ENCODE measurements around the gene ANP32B.
"Not testable (repeated sequence)": the region's sequence is repeated elsewhere in the genome, so short reads cannot be mapped to it uniquely, and the experiment has no call there.

Gene ANP32B

DNA sequence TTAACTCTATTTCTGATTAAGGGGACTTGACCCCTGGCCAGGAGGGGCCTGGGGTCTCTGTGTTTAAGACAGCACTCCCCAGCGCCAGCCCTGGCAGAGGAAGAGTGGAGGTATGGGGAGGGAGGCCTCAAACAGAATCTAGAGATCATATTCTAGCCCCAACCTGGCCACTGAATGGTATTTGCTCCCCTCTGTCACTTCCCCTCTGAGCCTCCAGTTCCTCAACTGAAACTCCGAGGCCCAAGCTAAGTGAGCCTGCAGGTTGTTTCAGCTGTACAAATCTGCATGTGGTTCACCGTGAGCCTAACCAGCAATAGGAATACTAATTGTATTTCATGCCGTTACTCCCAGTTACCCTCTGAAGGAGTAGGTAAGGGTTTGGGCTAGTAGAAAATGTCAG is 36.0 kb downstream of the ANP32B start:
- H3K4me3 ChIP-seq (ENCODE audit: low read depth in 1 of 2, low read length in 1 of 2): no peak overlapping the region
- H3K9me3 ChIP-seq: no peaks in the 10 kb centered on the region
- peaks cover 70% of the 10 kb centered on the region for H3K36me3 ChIP-seq
- no peaks in the 10 kb centered on the region for H3K4me1 ChIP-seq (ENCODE audit: control insufficient read depth in 1 of 2, insufficient read depth in 1 of 2, low read depth in 1 of 2, low read length in 1 of 2)
- TF ChIP-seq, protein P1, sequence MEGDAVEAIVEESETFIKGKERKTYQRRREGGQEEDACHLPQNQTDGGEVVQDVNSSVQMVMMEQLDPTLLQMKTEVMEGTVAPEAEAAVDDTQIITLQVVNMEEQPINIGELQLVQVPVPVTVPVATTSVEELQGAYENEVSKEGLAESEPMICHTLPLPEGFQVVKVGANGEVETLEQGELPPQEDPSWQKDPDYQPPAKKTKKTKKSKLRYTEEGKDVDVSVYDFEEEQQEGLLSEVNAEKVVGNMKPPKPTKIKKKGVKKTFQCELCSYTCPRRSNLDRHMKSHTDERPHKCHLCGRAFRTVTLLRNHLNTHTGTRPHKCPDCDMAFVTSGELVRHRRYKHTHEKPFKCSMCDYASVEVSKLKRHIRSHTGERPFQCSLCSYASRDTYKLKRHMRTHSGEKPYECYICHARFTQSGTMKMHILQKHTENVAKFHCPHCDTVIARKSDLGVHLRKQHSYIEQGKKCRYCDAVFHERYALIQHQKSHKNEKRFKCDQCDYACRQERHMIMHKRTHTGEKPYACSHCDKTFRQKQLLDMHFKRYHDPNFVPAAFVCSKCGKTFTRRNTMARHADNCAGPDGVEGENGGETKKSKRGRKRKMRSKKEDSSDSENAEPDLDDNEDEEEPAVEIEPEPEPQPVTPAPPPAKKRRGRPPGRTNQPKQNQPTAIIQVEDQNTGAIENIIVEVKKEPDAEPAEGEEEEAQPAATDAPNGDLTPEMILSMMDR (IDR thresholded peaks at IDR 0.05): no peak
- H3K27ac ChIP-seq: no peak overlapping the region
- no peaks in the 10 kb centered on the region for H3K27me3 ChIP-seq

DNA sequence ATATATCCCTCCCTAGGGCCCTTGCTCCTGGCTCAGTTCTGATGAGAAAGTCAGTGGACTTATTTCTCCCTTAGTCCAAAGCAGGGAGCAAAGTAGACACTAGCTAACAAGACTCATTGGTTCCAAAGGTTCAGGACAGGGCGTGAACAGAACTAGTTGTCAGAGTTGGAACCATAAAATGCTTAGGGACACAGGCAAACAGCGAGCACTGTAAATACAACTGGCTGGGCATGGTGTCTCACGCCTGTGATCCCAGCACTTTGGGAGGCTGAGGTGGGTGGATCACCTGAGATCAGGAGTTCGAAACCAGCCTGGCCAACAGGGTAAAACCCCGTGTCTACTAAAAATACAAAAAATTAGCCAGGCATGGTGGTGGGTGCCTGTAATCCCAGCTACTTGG is 36.7 kb downstream of the ANP32B start:
- peaks cover 62% of the 10 kb centered on the region for H3K36me3 ChIP-seq
- not testable (repeated sequence) for H3K4me3 ChIP-seq (ENCODE audit: low read depth in 1 of 2, low read length in 1 of 2)

DNA sequence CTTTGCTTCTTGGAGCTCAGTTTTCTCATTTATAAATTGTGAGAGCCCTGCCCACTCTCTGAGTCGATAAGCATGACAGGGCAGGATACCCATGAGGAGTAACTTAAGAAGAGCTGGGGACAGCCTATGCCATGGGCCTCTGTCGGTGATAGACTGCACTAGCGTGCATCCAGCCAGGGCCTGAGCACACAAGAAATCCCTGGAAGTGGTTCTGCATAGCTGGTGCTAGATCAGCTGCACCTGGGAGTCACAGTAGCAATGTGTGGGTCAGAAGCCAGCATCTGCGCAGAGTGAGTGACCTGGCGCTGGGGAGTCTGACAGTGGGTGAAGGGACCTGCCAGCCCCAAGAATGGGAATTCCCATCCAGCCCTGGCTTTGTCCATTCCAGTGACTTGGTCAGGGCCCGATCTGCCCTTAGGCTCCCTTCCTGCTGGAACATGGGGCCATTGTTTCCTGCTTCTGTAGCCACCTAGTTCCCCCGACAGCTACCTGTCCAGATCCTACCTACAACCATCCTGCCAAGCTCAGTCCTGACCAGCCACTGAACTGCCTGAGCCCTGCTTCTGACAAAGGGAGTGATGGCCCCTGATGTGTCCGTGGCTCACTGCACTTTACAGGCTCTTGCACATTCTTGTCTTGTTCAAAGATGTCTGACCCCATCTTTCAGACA is 37.5 kb downstream of the ANP32B start:
- Histone ChIP-seq H3K27ac (no peak overlapping the region), H3K27me3 (no peaks in the 10 kb centered on the region), H3K36me3 (peaks cover 55% of the 10 kb centered on the region), H3K9me3 (no peaks in the 10 kb centered on the region), H3K4me1 (ENCODE audit: control insufficient read depth in 1 of 2, insufficient read depth in 1 of 2, low read depth in 1 of 2, low read length in 1 of 2) (no peaks in the 10 kb centered on the region), H3K4me3 (ENCODE audit: low read depth in 1 of 2, low read length in 1 of 2) (no peak overlapping the region)
- TF ChIP-seq, protein P1 (IDR thresholded peaks at IDR 0.05): no peak

More for the DNA sequence above, 36.7 kb downstream of the ANP32B start:
- not testable (repeated sequence) for H3K27me3 ChIP-seq; H3K27ac ChIP-seq; H3K4me1 ChIP-seq (ENCODE audit: control insufficient read depth in 1 of 2, insufficient read depth in 1 of 2, low read depth in 1 of 2, low read length in 1 of 2); H3K9me3 ChIP-seq

DNA sequence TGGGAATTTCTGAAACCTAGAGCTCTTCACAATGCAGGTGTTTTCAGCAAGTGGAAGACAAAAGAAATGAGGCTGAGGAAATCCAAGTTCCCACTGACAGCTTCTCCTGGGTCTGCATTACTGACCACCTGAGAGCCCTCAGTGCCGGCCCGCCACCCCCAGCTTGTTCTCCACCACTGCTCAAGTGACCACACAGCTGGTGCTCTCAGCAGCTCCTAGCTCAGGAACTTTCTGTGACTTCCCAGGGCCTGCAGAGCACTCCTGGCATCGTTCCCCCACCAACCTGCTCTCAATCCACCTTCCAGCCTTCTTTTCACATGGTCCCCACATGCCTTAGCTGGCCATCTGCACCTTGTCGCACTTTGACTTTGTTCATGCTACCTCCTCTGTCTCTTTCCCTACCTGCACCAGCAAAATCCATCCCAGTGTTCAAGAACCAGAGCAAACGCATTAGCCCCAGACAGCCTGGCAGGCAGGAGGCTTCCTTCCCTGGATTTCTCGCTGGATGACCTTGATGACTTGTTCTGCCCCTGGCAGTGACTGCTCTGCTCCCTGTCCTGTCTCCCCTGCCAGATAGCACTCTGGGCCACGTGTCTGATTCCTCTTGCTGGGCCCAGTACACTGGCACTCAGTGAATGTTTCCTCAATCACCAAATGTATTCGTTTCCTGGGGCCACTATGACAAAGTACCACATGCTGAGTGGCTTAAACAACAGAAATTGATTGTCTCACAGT is 38.3 kb downstream of the ANP32B start:
- no peak overlapping the region for H3K27ac ChIP-seq

DNA sequence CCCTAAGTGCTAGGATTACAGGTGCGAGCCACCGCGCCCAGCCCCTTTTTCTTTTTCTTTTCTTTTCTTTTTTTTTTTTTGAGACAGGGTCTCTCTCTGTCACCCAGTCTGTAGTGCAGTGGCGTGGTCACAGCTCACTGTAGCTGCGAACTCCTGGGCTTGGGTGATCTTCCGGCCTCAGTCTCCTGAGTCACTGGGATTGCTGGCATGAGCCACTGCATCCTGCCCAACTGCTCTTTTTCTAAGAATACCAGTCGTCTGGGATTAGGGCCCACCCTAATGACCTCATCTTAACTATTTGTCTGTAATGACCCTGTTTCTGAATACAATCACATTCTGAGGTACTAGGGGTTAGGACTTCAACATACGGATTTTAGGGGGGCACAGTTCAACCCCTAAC is 39.3 kb downstream of the ANP32B start:
- Histone ChIP-seq H3K4me3 (ENCODE audit: low read depth in 1 of 2, low read length in 1 of 2) (no peak overlapping the region), H3K4me1 (ENCODE audit: control insufficient read depth in 1 of 2, insufficient read depth in 1 of 2, low read depth in 1 of 2, low read length in 1 of 2) (no peaks in the 10 kb centered on the region), H3K27me3 (no peaks in the 10 kb centered on the region), H3K9me3 (no peaks in the 10 kb centered on the region), H3K36me3 (peaks cover 42% of the 10 kb centered on the region), H3K27ac (no peak overlapping the region)
- TF ChIP-seq, protein P1 (IDR thresholded peaks at IDR 0.05): no peak

More for the DNA sequence above, 38.3 kb downstream of the ANP32B start:
- Histone ChIP-seq H3K27me3 (no peaks in the 10 kb centered on the region), H3K4me1 (ENCODE audit: control insufficient read depth in 1 of 2, insufficient read depth in 1 of 2, low read depth in 1 of 2, low read length in 1 of 2) (no peaks in the 10 kb centered on the region), H3K36me3 (peaks cover 46% of the 10 kb centered on the region), H3K4me3 (ENCODE audit: low read depth in 1 of 2, low read length in 1 of 2) (no peak overlapping the region), H3K9me3 (no peaks in the 10 kb centered on the region)
- TF ChIP-seq, protein P1 (IDR thresholded peaks at IDR 0.05): no peak

DNA sequence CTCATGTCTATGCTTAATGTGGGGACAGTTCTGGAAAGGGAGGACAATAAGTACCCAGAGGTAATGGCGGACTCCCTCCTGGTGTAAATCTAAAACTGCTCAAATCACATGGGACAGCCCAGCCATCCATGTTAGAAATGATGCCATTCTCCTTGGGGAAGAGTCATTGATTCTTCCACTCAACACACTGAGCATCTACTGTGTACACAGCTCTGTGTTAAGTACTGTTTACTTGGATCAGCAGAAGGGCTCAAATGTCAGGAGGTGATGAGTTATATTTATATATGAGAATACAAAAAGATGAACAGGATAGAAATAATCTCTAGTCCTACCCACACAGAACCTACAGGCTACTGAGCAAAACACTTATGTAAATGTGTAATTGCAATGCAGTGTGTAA is 41.6 kb downstream of the ANP32B start:
- H3K9me3 ChIP-seq: no peaks in the 10 kb centered on the region
- H3K4me1 ChIP-seq (ENCODE audit: control insufficient read depth in 1 of 2, insufficient read depth in 1 of 2, low read depth in 1 of 2, low read length in 1 of 2): no peaks in the 10 kb centered on the region
- H3K4me3 ChIP-seq (ENCODE audit: low read depth in 1 of 2, low read length in 1 of 2): no peak overlapping the region
- TF ChIP-seq, protein P1 (IDR thresholded peaks at IDR 0.05): no peak
- no peak overlapping the region for H3K27ac ChIP-seq
- H3K27me3 ChIP-seq: no peaks in the 10 kb centered on the region
- H3K36me3 ChIP-seq: peaks cover 20% of the 10 kb centered on the region
